ENCODE measurements around the gene NTN3. TPM values are rescaled to one million over a fixed set of nuclear protein-coding genes. Genes with fewer than 3 reads are reported as not detected.
A peak's percentile ranks its signal among the peaks of the same experiment; 100 is the strongest.
"Not testable (repeated sequence)": the region's sequence is repeated elsewhere in the genome, so short reads cannot be mapped to it uniquely, and the experiment has no call there.

NTN3 gene
- total RNA-seq, 1 donor from 2014 or later: 5.4 TPM

GRCh38 chr16:2476345-2476720, 5.2 kb downstream of the NTN3 start:
- Mint-ChIP-seq H3K27ac (ENCODE audit: unreplicated experiment) (peak overlapping the region; percentile 55), H3K4me1 (ENCODE audit: low read depth, unreplicated experiment) (peaks cover 9% of the 10 kb centered on the region), H3K36me3 (ENCODE audit: unreplicated experiment) (no peaks in the 10 kb centered on the region), H3K27me3 (ENCODE audit: unreplicated experiment) (peaks cover 11% of the 10 kb centered on the region), H3K4me3 (ENCODE audit: unreplicated experiment) (peak overlapping the region; percentile 81), H3K9me3 (ENCODE audit: unreplicated experiment) (peaks cover 12% of the 10 kb centered on the region)
- no peak for TF ChIP-seq CTCF (IDR thresholded peaks at IDR 0.05; ENCODE audit: partially characterized antibody, unreplicated experiment)
- DNase-seq: no peak

GRCh38 chr16:2476741-2477140, 5.6 kb downstream of the NTN3 start:
- H3K36me3 Mint-ChIP-seq (ENCODE audit: unreplicated experiment): no peaks in the 10 kb centered on the region
- H3K27me3 Mint-ChIP-seq (ENCODE audit: unreplicated experiment): peaks cover 11% of the 10 kb centered on the region
- H3K4me3 Mint-ChIP-seq (ENCODE audit: unreplicated experiment): peak overlapping the region; percentile 81
- peaks cover 12% of the 10 kb centered on the region for H3K4me1 Mint-ChIP-seq (ENCODE audit: low read depth, unreplicated experiment)
- peaks cover 12% of the 10 kb centered on the region for H3K9me3 Mint-ChIP-seq (ENCODE audit: unreplicated experiment)
- H3K27ac Mint-ChIP-seq (ENCODE audit: unreplicated experiment): no peak overlapping the region
- no peak for DNase-seq
- TF ChIP-seq CTCF (IDR thresholded peaks at IDR 0.05; ENCODE audit: partially characterized antibody, unreplicated experiment): no peak

GRCh38 chr16:2477327-2477726, 6.2 kb downstream of the NTN3 start:
- peaks cover 11% of the 10 kb centered on the region for H3K27me3 Mint-ChIP-seq (ENCODE audit: unreplicated experiment)
- peak overlapping the region; percentile 5 for H3K27ac Mint-ChIP-seq (ENCODE audit: unreplicated experiment)
- no peak for TF ChIP-seq CTCF (IDR thresholded peaks at IDR 0.05; ENCODE audit: partially characterized antibody, unreplicated experiment)
- no peak for DNase-seq
- H3K4me3 Mint-ChIP-seq (ENCODE audit: unreplicated experiment): peak overlapping the region; percentile 81
- peaks cover 14% of the 10 kb centered on the region for H3K9me3 Mint-ChIP-seq (ENCODE audit: unreplicated experiment)
- no peaks in the 10 kb centered on the region for H3K36me3 Mint-ChIP-seq (ENCODE audit: unreplicated experiment)
- peaks cover 18% of the 10 kb centered on the region for H3K4me1 Mint-ChIP-seq (ENCODE audit: low read depth, unreplicated experiment)

- TF ChIP-seq CTCF (IDR thresholded peaks at IDR 0.05; ENCODE audit: partially characterized antibody, unreplicated experiment): no peak
Observed at GRCh38 chr16:2478279-2478678, 7.2 kb downstream of the NTN3 start.

GRCh38 chr16:2479996-2480395, 8.9 kb downstream of the NTN3 start:
- H3K36me3 Mint-ChIP-seq (ENCODE audit: unreplicated experiment); DNase-seq; H3K27ac Mint-ChIP-seq (ENCODE audit: unreplicated experiment): not testable (repeated sequence)
- Mint-ChIP-seq H3K4me1 (ENCODE audit: low read depth, unreplicated experiment) (peaks cover 24% of the 10 kb centered on the region), H3K27me3 (ENCODE audit: unreplicated experiment) (peaks cover 18% of the 10 kb centered on the region), H3K4me3 (ENCODE audit: unreplicated experiment) (peak overlapping the region; percentile 30), H3K9me3 (ENCODE audit: unreplicated experiment) (peaks cover 17% of the 10 kb centered on the region)

More at GRCh38 chr16:2478279-2478678, 7.2 kb downstream of the NTN3 start:
- H3K4me3 Mint-ChIP-seq (ENCODE audit: unreplicated experiment): peak overlapping the region; percentile 50
- H3K9me3 Mint-ChIP-seq (ENCODE audit: unreplicated experiment): peaks cover 14% of the 10 kb centered on the region
- peaks cover 14% of the 10 kb centered on the region for H3K27me3 Mint-ChIP-seq (ENCODE audit: unreplicated experiment)
- DNase-seq: no peak
- no peak overlapping the region for H3K27ac Mint-ChIP-seq (ENCODE audit: unreplicated experiment)
- H3K4me1 Mint-ChIP-seq (ENCODE audit: low read depth, unreplicated experiment): peaks cover 21% of the 10 kb centered on the region
- H3K36me3 Mint-ChIP-seq (ENCODE audit: unreplicated experiment): no peaks in the 10 kb centered on the region
